Left ventricle myocardium inferior (tissue), 1 donor: ENCODE measurements around the gene HMOX1. TPM values are rescaled to one million over a fixed set of nuclear protein-coding genes. Genes with fewer than 3 reads are reported as not detected.

ENCODE experiments used
- DNase-seq: peaks from one replicate; pipeline ENCODE4 v3.0.0-alpha.2; 2020
- H3K27ac ChIP-seq: fragments of 200-600 bp; replicated peaks from 2 replicates; pipeline ENCODE4 v1.8.0; 2021
- H3K27me3 ChIP-seq: fragments of 200-600 bp; 2 replicates; pipeline ENCODE4 v1.8.0; 2021; ENCODE audit warnings: low read depth
- H3K36me3 ChIP-seq: fragments of 200-600 bp; 2 replicates; pipeline ENCODE4 v1.8.0; 2021
- H3K4me1 ChIP-seq: fragments of 200-600 bp; 2 replicates; pipeline ENCODE4 v1.8.0; 2021
- H3K4me3 ChIP-seq: fragments of 200-600 bp; 2 replicates; pipeline ENCODE4 v1.8.0; 2021; ENCODE audit warnings: mild to moderate bottlenecking, moderate library complexity
- H3K9me3 ChIP-seq: fragments of 200-600 bp; replicated peaks from 2 replicates; pipeline ENCODE4 v1.8.0; 2021
- CTCF ChIP-seq: fragments of 200-600 bp; IDR thresholded peaks from 2 replicates; pipeline ENCODE4 v1.8.0; 2021; ENCODE audit warnings: antibody characterized with exemption, mild to moderate bottlenecking, borderline replicate concordance
- intact Hi-C: fragments of 100-400 bp; cut with micrococcal nuclease; formaldehyde crosslinking; loops from one replicate; pipeline ENCODE4 v1.11.0; 2022
- long read RNA-seq: library from polyadenylated mRNA; unstranded; transcript quantifications from one replicate; pipeline ENCODE4 v2.0.0, GENCODE V29; 2021
- total RNA-seq: library from RNA; stranded (reverse); fragmentation: NEBNext Ultra II Directional; extraction: Animal tissue kit (Norgen Biotek cat#: 25700); gene quantifications from one replicate; pipeline ENCODE4 v1.2.1, GENCODE V29; 2021
- donor health status: DM: no; HTN: yes; CAD: no; lungs with severe emphysema.

The HMOX1 gene, protein sequence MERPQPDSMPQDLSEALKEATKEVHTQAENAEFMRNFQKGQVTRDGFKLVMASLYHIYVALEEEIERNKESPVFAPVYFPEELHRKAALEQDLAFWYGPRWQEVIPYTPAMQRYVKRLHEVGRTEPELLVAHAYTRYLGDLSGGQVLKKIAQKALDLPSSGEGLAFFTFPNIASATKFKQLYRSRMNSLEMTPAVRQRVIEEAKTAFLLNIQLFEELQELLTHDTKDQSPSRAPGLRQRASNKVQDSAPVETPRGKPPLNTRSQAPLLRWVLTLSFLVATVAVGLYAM
- 4.8 TPM for total RNA-seq
- long read RNA-seq, partial matches to known transcripts: 1 of 2 reads
- long read RNA-seq, other reads (novel, unspliced or antisense): 1 of 2 reads

GRCh38 chr22:35380537-35381423 lies at the start of gene HMOX1:
Gene HMOX1 (plus strand): TSS chr22:35381096. CDS start chr22:35381174, 78 bp downstream.
- Histone ChIP-seq H3K4me3 (peak within 1 kb of the TSS; percentile 66), H3K4me1 (peaks cover 30% of the 10 kb centered on the region), H3K36me3 (no peaks in the 10 kb centered on the region), H3K9me3 (no peaks in the 10 kb centered on the region), H3K27ac (peak within 1 kb of the TSS; percentile 70), H3K27me3 (no peaks in the 10 kb centered on the region)
- peak; percentile 92 for DNase-seq
- intact Hi-C loops: no loop called here
- TF ChIP-seq CTCF: peak; percentile 23

GRCh38 chr22:35332278-35332677 lies 48.6 kb upstream of the HMOX1 start:
- no peak for TF ChIP-seq CTCF
- no peak for DNase-seq
- H3K4me1 ChIP-seq: peaks cover 95% of the 10 kb centered on the region
- H3K36me3 ChIP-seq: peaks cover 84% of the 10 kb centered on the region
- intact Hi-C loops: no loop called here
- no peak overlapping the region for H3K4me3 ChIP-seq
- H3K27ac ChIP-seq: peak overlapping the region; percentile 75
- no peaks in the 10 kb centered on the region for H3K27me3 ChIP-seq
- H3K9me3 ChIP-seq: no peaks in the 10 kb centered on the region

DNA sequence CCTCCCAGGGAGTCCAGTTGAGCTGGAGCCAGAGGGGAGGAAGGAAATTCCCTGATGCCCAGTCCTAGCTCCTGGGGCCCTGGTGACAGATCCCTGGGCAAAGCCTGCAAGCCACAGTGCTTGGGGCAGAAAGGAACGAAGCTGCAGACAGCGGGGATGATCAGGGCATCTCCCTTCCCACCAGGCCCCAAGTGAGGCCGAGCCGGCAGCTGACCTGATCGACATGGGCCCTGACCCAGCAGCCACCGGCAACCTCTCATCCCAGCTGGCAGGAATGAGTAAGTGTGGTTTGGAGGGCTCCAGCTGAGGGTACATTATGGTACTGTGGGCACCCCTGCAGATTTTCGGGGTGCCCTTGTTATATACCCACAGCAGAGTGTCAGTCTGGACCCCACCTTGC lies 47.7 kb upstream of the HMOX1 start:
- H3K4me1 ChIP-seq: peaks cover 87% of the 10 kb centered on the region
- no peaks in the 10 kb centered on the region for H3K9me3 ChIP-seq
- intact Hi-C loops: no loop called here
- H3K27me3 ChIP-seq: no peaks in the 10 kb centered on the region
- DNase-seq: no peak
- peaks cover 84% of the 10 kb centered on the region for H3K36me3 ChIP-seq
- no peak for TF ChIP-seq CTCF
- H3K27ac ChIP-seq: peak overlapping the region; percentile 75
- H3K4me3 ChIP-seq: no peak overlapping the region

DNA sequence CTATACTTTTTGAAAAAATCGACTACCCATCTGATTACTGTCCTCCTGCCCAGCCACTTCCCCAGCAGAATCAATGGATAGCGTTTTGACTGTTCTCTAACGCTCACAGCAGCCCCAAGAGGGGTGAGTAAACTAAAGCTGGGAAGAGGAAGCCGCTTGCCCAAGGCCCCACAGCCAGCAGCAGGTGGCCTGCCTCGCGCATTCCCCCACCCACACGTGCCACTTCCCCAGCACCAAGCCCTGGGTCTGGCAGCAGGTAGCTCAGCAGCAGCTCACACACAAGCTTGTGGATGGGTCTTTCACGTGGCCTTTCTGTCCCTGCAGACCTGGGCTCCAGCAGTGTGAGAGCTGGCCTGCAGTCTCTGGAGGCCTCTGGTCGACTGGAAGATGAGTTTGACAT lies 46.9 kb upstream of the HMOX1 start:
- TF ChIP-seq CTCF: no peak
- intact Hi-C loops: no loop called here
- Histone ChIP-seq H3K9me3 (no peaks in the 10 kb centered on the region), H3K36me3 (peaks cover 84% of the 10 kb centered on the region), H3K27ac (peak overlapping the region; percentile 64), H3K27me3 (no peaks in the 10 kb centered on the region), H3K4me3 (no peak overlapping the region), H3K4me1 (peaks cover 80% of the 10 kb centered on the region)
- no peak for DNase-seq

GRCh38 chr22:35335468-35335867 lies 45.4 kb upstream of the HMOX1 start:
- H3K36me3 ChIP-seq: peaks cover 96% of the 10 kb centered on the region

More at GRCh38 chr22:35335468-35335867, 45.4 kb upstream of the HMOX1 start:
- Histone ChIP-seq H3K4me3 (no peak overlapping the region), H3K9me3 (no peaks in the 10 kb centered on the region), H3K4me1 (peaks cover 65% of the 10 kb centered on the region), H3K27me3 (no peaks in the 10 kb centered on the region), H3K27ac (peak overlapping the region; percentile 64)
- intact Hi-C loops: no loop called here
- DNase-seq: no peak
- TF ChIP-seq CTCF: no peak
